Lower leg skin (tissue), 3 donors: Measurements from ENCODE around the gene AHRR.

Source experiments
- CTCF ChIP-seq, 3 donors: fragments of 450-650 bp; IDR thresholded peaks; one replicate each; pipeline ENCODE4 v1.5.1; 2016; ENCODE audit warnings: antibody characterized with exemption in 3 of 3, mild to moderate bottlenecking in 3 of 3, moderate library complexity in 2 of 3
- POLR2A ChIP-seq, 2 donors: fragments of 450-650 bp; IDR thresholded peaks; one replicate each; pipeline ENCODE4 v1.6.1; 2016 to 2017; ENCODE audit warnings: antibody characterized with exemption in 2 of 2, mild to moderate bottlenecking in 1 of 2, moderate library complexity in 1 of 2

DNA sequence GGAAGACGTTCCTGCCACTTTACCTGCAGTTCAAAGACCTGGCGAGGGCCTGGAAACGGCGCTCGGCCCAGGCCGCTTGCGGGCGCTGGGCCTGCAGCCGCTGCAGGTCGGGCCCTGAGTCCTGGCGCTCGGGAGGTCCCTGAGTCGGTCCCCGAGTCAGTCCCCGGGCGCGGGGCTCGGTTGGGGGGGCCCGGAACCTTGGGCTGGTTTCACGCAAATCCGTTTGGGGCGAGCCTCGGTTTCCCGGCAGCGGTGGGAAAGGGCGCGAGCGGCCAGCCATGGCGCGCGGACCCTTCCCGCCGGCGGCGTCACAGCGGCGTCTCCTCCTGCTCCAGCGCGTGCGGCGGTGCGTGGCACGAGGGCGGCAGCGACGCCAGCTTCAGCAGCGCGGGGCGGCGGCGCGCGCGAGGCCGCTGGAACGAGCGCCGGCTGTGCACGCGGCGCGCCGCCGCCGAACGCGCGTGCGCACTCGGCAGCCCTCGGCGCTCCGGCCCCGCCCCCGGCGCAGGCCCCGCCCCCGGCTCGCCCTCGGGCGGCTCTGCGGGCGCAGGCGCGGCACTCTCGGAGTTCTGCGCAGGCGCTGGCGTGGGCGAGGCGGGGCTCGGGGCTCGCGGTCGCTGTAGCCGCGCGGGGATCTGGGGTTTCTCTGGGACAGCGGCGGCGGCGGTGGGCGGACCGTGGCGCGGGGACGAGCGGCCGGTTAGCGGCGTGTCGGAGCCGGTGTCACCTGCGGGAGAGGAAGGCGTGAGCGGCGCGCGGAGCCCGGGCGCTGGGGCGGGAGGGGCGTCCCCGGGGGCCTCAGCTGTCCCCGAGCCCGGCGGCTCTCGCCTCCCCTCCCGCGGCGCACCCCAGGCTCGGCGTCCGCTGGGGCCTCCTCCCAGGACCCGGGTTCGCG lies 151.4 kb downstream of the AHRR start:
- TF ChIP-seq CTCF (IDR thresholded peaks at IDR 0.05): no peak
- no peak for TF ChIP-seq POLR2A (IDR thresholded peaks at IDR 0.05)
